B cell (primary cell): Measurements from ENCODE around the gene KAZN. TPM values are rescaled to one million over a fixed set of nuclear protein-coding genes. Genes with fewer than 3 reads are reported as not detected.

Experiments
- ATAC-seq: fragments of 200-7000 bp; cut with Tn5 transposase; one replicate; pipeline ENCODE4 v1.10.0; 2021; ENCODE audit warnings: low read depth, mild to moderate bottlenecking, moderate number of reproducible peaks, moderate library complexity
- CTCF ChIA-PET: fragments of 350-600 bp; sonication (Branson Sonifier 250); formaldehyde crosslinking; loops from one replicate; lab custom pipeline; 2021; ENCODE audit warnings: antibody characterized with exemption, inconsistent platforms; lab: Charles Lee
- POLR2A ChIA-PET: fragments of 350-600 bp; sonication (Branson Sonifier 250); formaldehyde crosslinking; loops from one replicate; lab custom pipeline; 2021; ENCODE audit warnings: antibody characterized with exemption; lab: Charles Lee
- DNase-seq: peaks from one replicate; pipeline ENCODE4 v3.0.0; 2013
- H2AFZ ChIP-seq: 2 replicates; pipeline ENCODE4 v1.6.1; 2012; ENCODE audit warnings: mild to moderate bottlenecking, low read depth, low read length; ENCODE audit not compliant: insufficient read depth, poor library complexity, severe bottlenecking
- H3K27ac ChIP-seq, 2 donors: 1 replicate in 1 of 2; 2 replicates in 1 of 2; pipeline ENCODE4 v1.5.1; 2012 to 2013; ENCODE audit warnings: low read length in 2 of 2, mild to moderate bottlenecking in 2 of 2, moderate library complexity in 1 of 2
- H3K27me3 ChIP-seq, 4 experiments: fragments of 200-600 bp in 1 of 4; sonication (generic) in 1 of 4; replicated peaks in 1 of 4; 1 replicate in 2 of 4; 2 replicates in 2 of 4; pipeline versions ENCODE4 v1.6.1 to v1.7.0; 2013 to 2016; ENCODE audit warnings: low read length in 3 of 4, mild to moderate bottlenecking in 2 of 4, mixed read lengths in 1 of 4, moderate library complexity in 1 of 4; ENCODE audit not compliant: insufficient read depth in 4 of 4, control insufficient read depth in 3 of 4; ENCODE audit errors: control extremely low read depth in 1 of 4
- H3K36me3 ChIP-seq, 2 experiments: replicated peaks in 1 of 2; 1 replicate in 1 of 2; 2 replicates in 1 of 2; pipeline versions ENCODE4 v1.6.1 to v1.7.1; 2013; ENCODE audit warnings: low read length in 1 of 2; ENCODE audit not compliant: insufficient read depth in 2 of 2, control insufficient read depth in 1 of 2; ENCODE audit errors: control extremely low read depth in 1 of 2, extremely low read depth in 1 of 2
- H3K4me1 ChIP-seq, 2 donors: fragments of 200-600 bp in 1 of 2; sonication (generic) in 1 of 2; 1 replicate in 1 of 2; 2 replicates in 1 of 2; pipeline versions ENCODE4 v1.5.1 to v1.6.1; 2013 to 2017; ENCODE audit warnings: low read length in 2 of 2; ENCODE audit not compliant: control insufficient read depth in 2 of 2, insufficient read depth in 2 of 2
- H3K4me2 ChIP-seq: replicated peaks from 2 replicates; pipeline ENCODE3; 2012; ENCODE audit warnings: mild to moderate bottlenecking, low read depth, low read length; ENCODE audit not compliant: poor library complexity, severe bottlenecking
- H3K4me3 ChIP-seq, 5 experiments: fragments of 200-600 bp in 1 of 5; sonication (generic) in 1 of 5; 1 replicate in 3 of 5; 2 replicates in 2 of 5; pipeline versions ENCODE4 v1.5.1 to v1.7.0; 2011 to 2016; ENCODE audit warnings: low read length in 4 of 5, mild to moderate bottlenecking in 4 of 5, low read depth in 2 of 5, control low read depth in 1 of 5, moderate library complexity in 1 of 5; ENCODE audit not compliant: insufficient read depth in 1 of 5; ENCODE audit errors: control extremely low read depth in 1 of 5, extremely low read depth in 1 of 5
- H3K79me2 ChIP-seq: fragments of 200-600 bp; sonication (generic); one replicate; pipeline ENCODE4 v1.6.0; 2016; ENCODE audit warnings: low read length; ENCODE audit not compliant: control insufficient read depth, insufficient read depth
- H3K9ac ChIP-seq: fragments of 200-600 bp; sonication (generic); 2 replicates; pipeline ENCODE4 v1.6.1; 2017; ENCODE audit warnings: mild to moderate bottlenecking, low read length, moderate library complexity
- H3K9me3 ChIP-seq, 3 donors: one replicate each; pipeline versions ENCODE4 v1.6.1 to v1.7.1; 2013; ENCODE audit warnings: low read length in 2 of 3; ENCODE audit not compliant: control insufficient read depth in 2 of 3, insufficient read depth in 1 of 3; ENCODE audit errors: control extremely low read depth in 1 of 3
- H4K20me1 ChIP-seq: 2 replicates; pipeline ENCODE4 v1.6.0; 2012; ENCODE audit warnings: mild to moderate bottlenecking, low read length; ENCODE audit not compliant: insufficient read depth, control insufficient read depth, poor library complexity, severe bottlenecking
- H3K27ac Mint-ChIP-seq: one replicate; pipeline ENCODE4 v1.8.0; 2021; ENCODE audit warnings: mixed read lengths
- H3K27me3 Mint-ChIP-seq: one replicate; pipeline ENCODE4 v1.8.0; 2021; ENCODE audit warnings: mixed read lengths
- H3K4me1 Mint-ChIP-seq: one replicate; pipeline ENCODE4 v1.8.0; 2021; ENCODE audit warnings: mixed read lengths
- H3K4me3 Mint-ChIP-seq: one replicate; pipeline ENCODE4 v1.8.0; 2021; ENCODE audit warnings: mixed read lengths
- H3K9me3 Mint-ChIP-seq: one replicate; pipeline ENCODE4 v1.8.0; 2022; ENCODE audit warnings: mixed read lengths; ENCODE audit not compliant: insufficient read depth
- EZH2 ChIP-seq: IDR thresholded peaks from 2 replicates; pipeline ENCODE4 v1.6.1; 2012; ENCODE audit warnings: borderline replicate concordance, low read depth, mild to moderate bottlenecking, moderate library complexity, low read length; ENCODE audit not compliant: insufficient read depth, poor library complexity, severe bottlenecking
- WGBS: methylation state at CpG from one replicate; pipeline ENCODE4 v1.1.5; 2013; ENCODE audit warnings: missing lambda C conversion rate; ENCODE audit not compliant: insufficient coverage; 5-methylcytosine and 5-hydroxymethylcytosine counted together
- intact Hi-C: fragments of 100-400 bp; cut with micrococcal nuclease; formaldehyde crosslinking; loops from one replicate; pipeline ENCODE4 v1.10.0; 2022
- polyA plus RNA-seq: library from polyadenylated mRNA; depleted of rRNA; stranded (reverse); fragments of >200 nt; gene quantifications from 2 replicates; pipeline ENCODE4 v1.2.3, GENCODE V29; 2012
- total RNA-seq, 2 donors: library from RNA; stranded (reverse); fragments of 120-200 nt in 1 of 2; gene quantifications; 1 replicate in 1 of 2; 2 replicates in 1 of 2; pipeline versions ENCODE4 v1.2.3 to v1.2.4, GENCODE V29; 2013 to 2022
- TF ChIP-seq, protein P1 (sequence below): fragments of 200-600 bp; IDR thresholded peaks from one replicate; pipeline ENCODE4 v1.8.0; 2022; ENCODE audit warnings: antibody characterized with exemption, mild to moderate bottlenecking

The KAZN gene
- total and polyA plus RNA-seq, 2 donors (not counting 1 experiment from before 2014, with no cell fraction given), result 0.13 to 0.39 TPM

DNA sequence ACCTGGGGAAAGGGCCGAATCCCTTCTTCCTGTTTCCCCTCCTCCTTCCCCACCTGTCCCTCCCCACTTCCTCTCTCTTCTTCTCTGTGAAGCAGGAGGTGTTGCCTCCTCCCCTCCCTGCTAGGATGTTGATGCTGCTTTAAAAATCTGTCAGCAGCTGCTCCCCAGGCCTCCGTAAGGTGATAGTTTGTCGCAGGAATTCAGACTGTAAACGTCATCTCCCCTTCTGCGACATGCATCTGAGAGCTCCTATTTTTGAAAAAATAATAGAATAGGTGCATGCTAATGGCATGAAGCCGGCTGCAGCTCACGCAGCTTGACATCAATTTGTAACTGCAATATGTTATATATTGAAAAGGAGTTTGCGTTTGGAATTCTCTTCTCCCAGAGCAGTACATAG is 70.1 kb downstream of the KAZN start:
- intact Hi-C loops, result no loop called here
- peaks cover 0 to 5% (median 0%) of the 10 kb centered on the region in 3 donors for H3K9me3 ChIP-seq
- Mint-ChIP-seq H3K27me3 (peaks cover 5% of the 10 kb centered on the region), H3K4me3 (no peak overlapping the region), H3K9me3 (no peaks in the 10 kb centered on the region), H3K27ac (no peak overlapping the region), H3K4me1 (peaks cover 6% of the 10 kb centered on the region)
- no peak overlapping the region for H3K4me3 ChIP-seq
- no peak overlapping the region for H3K27ac ChIP-seq
- DNase-seq (no peak), ATAC-seq (no peak)
- WGBS, result 70% methylated on average over 5 of the region's 8 CpGs
- H3K27me3 ChIP-seq, result no peaks in the 10 kb centered on the region
- POLR2A ChIA-PET, result no interaction called here
- CTCF ChIA-PET, result no interaction called here
- no peaks in the 10 kb centered on the region for H4K20me1 ChIP-seq
- H3K36me3 ChIP-seq, result no peaks in the 10 kb centered on the region
- H3K4me1 ChIP-seq, result peaks cover 4 to 17% of the 10 kb centered on the region in 2 donors
- H2AFZ ChIP-seq, result no peak overlapping the region
- no peaks in the 10 kb centered on the region for H3K79me2 ChIP-seq
- H3K9ac ChIP-seq, result no peak overlapping the region
- H3K4me2 ChIP-seq, result no peak overlapping the region
- no peak for TF ChIP-seq EZH2
- TF ChIP-seq, protein P1, sequence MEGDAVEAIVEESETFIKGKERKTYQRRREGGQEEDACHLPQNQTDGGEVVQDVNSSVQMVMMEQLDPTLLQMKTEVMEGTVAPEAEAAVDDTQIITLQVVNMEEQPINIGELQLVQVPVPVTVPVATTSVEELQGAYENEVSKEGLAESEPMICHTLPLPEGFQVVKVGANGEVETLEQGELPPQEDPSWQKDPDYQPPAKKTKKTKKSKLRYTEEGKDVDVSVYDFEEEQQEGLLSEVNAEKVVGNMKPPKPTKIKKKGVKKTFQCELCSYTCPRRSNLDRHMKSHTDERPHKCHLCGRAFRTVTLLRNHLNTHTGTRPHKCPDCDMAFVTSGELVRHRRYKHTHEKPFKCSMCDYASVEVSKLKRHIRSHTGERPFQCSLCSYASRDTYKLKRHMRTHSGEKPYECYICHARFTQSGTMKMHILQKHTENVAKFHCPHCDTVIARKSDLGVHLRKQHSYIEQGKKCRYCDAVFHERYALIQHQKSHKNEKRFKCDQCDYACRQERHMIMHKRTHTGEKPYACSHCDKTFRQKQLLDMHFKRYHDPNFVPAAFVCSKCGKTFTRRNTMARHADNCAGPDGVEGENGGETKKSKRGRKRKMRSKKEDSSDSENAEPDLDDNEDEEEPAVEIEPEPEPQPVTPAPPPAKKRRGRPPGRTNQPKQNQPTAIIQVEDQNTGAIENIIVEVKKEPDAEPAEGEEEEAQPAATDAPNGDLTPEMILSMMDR, result no peak

DNA sequence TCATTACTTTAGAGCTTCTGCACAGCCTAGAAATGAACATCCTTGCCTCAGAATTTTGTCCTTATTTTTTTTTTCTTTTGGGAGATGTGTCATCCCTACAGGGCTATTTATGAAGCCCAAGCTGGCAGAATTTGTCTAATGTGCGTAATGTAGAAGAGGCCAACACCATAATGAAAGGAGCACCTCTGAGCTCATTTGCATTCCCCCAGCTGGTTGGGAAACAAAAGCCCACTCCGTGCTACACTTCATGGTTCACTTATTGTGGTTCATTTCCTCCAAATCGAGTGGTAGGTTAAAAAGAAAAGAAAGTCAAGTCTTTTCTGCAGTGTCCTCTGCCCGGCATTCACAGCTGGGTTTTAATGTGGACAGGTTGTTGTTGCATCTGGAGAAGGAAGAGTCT is 73.5 kb downstream of the KAZN start:
- Mint-ChIP-seq H3K9me3 (peaks cover 2% of the 10 kb centered on the region), H3K27ac (no peak overlapping the region), H3K4me3 (no peak overlapping the region), H3K4me1 (peaks cover 6% of the 10 kb centered on the region), H3K27me3 (peaks cover 11% of the 10 kb centered on the region)
- intact Hi-C loops, result no loop called here
- CTCF ChIA-PET, result no interaction called here
- DNase-seq (no peak), ATAC-seq (no peak)
- H3K9ac ChIP-seq, result no peak overlapping the region
- no peak for TF ChIP-seq EZH2
- TF ChIP-seq, protein P1, result no peak
- peaks cover 4 to 17% of the 10 kb centered on the region in 2 donors for H3K4me1 ChIP-seq
- no peaks in the 10 kb centered on the region for H3K36me3 ChIP-seq
- H4K20me1 ChIP-seq, result no peaks in the 10 kb centered on the region
- no peak overlapping the region for H2AFZ ChIP-seq
- no peaks in the 10 kb centered on the region for H3K9me3 ChIP-seq
- POLR2A ChIA-PET, result no interaction called here
- H3K27ac ChIP-seq, result no peak overlapping the region
- H3K4me3 ChIP-seq, result no peak overlapping the region
- WGBS, result 0% methylated on average over 4 of the region's 4 CpGs
- H3K4me2 ChIP-seq, result no peak overlapping the region
- H3K79me2 ChIP-seq, result no peaks in the 10 kb centered on the region
- no peaks in the 10 kb centered on the region for H3K27me3 ChIP-seq
